ENCODE results near the gene RNF41. TPM values are rescaled to one million over a fixed set of nuclear protein-coding genes. Genes with fewer than 3 reads are reported as not detected.

RNF41 gene
- polyA plus RNA-seq, 1 experiment, result 338 TPM

- DNase-seq (ENCODE audit: low read depth), result no peak
- H3K4me3 ChIP-seq (ENCODE audit: low read depth, low read length), result no peak overlapping the region
- no peaks in the 10 kb centered on the region for H3K27me3 ChIP-seq (ENCODE audit: control insufficient read depth, insufficient read depth, low read length)
- POLR2A ChIA-PET, result no interaction called here
- CTCF ChIA-PET, result interaction anchor here (1.0 to 5.4 kb wide), 9 partner anchors 8 to 93 kb away, joined by 3 to 35 read pairs (median 6); partner anchors contain the start of genes ANKRD52, RNF41 and SMARCC2
- TF ChIP-seq, protein P1, sequence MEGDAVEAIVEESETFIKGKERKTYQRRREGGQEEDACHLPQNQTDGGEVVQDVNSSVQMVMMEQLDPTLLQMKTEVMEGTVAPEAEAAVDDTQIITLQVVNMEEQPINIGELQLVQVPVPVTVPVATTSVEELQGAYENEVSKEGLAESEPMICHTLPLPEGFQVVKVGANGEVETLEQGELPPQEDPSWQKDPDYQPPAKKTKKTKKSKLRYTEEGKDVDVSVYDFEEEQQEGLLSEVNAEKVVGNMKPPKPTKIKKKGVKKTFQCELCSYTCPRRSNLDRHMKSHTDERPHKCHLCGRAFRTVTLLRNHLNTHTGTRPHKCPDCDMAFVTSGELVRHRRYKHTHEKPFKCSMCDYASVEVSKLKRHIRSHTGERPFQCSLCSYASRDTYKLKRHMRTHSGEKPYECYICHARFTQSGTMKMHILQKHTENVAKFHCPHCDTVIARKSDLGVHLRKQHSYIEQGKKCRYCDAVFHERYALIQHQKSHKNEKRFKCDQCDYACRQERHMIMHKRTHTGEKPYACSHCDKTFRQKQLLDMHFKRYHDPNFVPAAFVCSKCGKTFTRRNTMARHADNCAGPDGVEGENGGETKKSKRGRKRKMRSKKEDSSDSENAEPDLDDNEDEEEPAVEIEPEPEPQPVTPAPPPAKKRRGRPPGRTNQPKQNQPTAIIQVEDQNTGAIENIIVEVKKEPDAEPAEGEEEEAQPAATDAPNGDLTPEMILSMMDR (IDR thresholded peaks at IDR 0.05; ENCODE audit: insufficient read depth, low read depth, low read length), result no peak
- H3K36me3 ChIP-seq (ENCODE audit: control insufficient read depth, insufficient read depth, low read length), result peaks cover 48% of the 10 kb centered on the region
These were observed 13.7 kb downstream of the RNF41 start for GRCh38 chr12:56208006-56208405.

DNA sequence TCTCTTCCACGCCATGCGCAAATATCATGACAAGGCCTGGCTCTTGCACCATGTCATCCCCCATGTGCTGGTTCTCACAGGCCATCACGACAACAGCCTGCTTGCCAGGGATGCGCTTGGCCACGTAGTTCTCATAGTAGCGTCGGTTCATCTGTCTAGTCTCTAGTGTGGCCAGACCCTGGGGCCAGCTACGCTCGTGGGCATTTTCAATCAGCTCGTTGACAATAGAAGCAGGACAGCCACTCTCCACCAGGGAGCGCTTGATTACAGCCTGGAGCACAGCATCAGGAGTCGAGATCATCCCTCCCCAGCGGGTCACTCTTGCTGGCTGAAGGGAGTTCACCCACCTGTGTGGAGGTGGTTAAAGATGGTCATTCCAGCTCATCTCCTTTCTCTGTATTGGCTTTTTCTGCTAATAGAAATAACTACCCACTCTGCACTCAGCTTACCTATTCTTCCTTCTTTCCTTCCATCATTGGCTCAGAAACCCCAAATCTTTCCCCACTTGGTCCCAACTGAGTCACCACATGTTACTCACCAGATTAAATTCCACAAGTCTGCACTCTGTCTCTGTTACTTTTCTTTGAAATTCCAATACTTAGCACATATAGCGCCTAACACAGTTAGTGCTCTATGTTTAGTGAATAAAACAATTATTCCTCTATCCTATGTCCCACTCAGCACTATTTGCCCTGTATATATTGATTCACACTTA is 15.1 kb downstream of the RNF41 start:
- Histone ChIP-seq H3K36me3 (ENCODE audit: control insufficient read depth, insufficient read depth, low read length) (peaks cover 39% of the 10 kb centered on the region), H3K27me3 (ENCODE audit: control insufficient read depth, insufficient read depth, low read length) (no peaks in the 10 kb centered on the region), H3K4me3 (ENCODE audit: low read depth, low read length) (no peak overlapping the region)
- POLR2A ChIA-PET, result no interaction called here
- no peak for DNase-seq (ENCODE audit: low read depth)
- TF ChIP-seq, protein P1 (IDR thresholded peaks at IDR 0.05; ENCODE audit: insufficient read depth, low read depth, low read length), result peak; percentile 64
- CTCF ChIA-PET, result interaction anchor here (0.6 to 5.4 kb wide), 10 partner anchors 8 to 258 kb away, joined by 4 to 35 read pairs (median 8); partner anchors contain the start of genes ANKRD52, RNF41, SMARCC2 and ZC3H10

DNA sequence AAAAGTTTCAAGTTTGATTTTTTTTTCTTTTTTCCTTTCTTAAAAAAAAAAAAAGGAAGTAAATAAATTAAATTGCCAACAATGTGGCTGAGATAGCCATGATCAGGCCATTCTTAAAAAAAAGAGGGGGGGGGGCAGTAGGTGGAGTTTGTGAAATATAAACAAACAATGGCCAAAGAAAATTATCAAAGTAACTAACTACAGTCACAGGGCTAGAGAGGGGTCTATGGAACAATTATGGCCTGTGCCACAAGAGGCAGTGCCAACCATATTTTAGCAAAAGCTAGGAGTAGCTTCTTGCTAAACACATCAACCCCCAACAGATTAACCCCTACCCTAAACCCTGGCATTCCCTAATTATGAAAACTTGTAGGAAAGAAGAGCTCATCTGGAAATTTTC is 16.3 kb downstream of the RNF41 start:
- no peak for DNase-seq (ENCODE audit: low read depth)
- peaks cover 35% of the 10 kb centered on the region for H3K36me3 ChIP-seq (ENCODE audit: control insufficient read depth, insufficient read depth, low read length)
- POLR2A ChIA-PET, result interaction anchor here (0.6 kb wide), 1 partner anchor 8 kb away, joined by 5 read pairs; no protein-coding TSS in a partner anchor
- no peaks in the 10 kb centered on the region for H3K27me3 ChIP-seq (ENCODE audit: control insufficient read depth, insufficient read depth, low read length)
- CTCF ChIA-PET, result interaction anchor here (0.5 to 5.4 kb wide), 6 partner anchors 7 to 63 kb away, joined by 3 to 26 read pairs (median 12); partner anchors contain the start of genes RNF41 and SMARCC2
- no peak overlapping the region for H3K4me3 ChIP-seq (ENCODE audit: low read depth, low read length)
- TF ChIP-seq, protein P1 (IDR thresholded peaks at IDR 0.05; ENCODE audit: insufficient read depth, low read depth, low read length), result no peak

DNA sequence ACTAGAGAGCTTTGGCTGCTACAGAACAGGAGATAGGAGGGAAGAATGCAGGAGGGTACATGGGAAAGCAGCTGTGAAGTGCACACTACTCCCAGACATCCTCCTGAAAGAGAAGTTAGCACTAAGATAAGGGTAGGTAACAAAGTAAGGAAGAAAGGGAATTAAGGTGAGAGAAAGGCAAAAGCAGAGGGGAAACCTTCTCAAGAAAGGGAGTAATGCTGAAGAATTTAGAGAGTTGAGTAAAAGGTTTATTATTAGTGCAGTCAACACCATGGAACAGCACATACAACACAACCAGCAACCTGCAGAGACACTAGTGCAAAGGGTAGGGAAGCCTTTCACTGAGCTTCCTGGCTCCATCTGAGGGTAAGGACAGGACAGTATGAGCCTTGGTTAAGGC is 17.4 kb downstream of the RNF41 start:
- H3K36me3 ChIP-seq (ENCODE audit: control insufficient read depth, insufficient read depth, low read length), result peaks cover 28% of the 10 kb centered on the region
- ChIA-PET CTCF (interaction anchor here (1.3 to 5.4 kb wide), 3 partner anchors 15 to 18 kb away, joined by 5 to 20 read pairs (median 14); partner anchors contain the start of genes RNF41 and SMARCC2), POLR2A (no interaction called here)
- TF ChIP-seq, protein P1 (IDR thresholded peaks at IDR 0.05; ENCODE audit: insufficient read depth, low read depth, low read length), result no peak
- no peak for DNase-seq (ENCODE audit: low read depth)
- H3K4me3 ChIP-seq (ENCODE audit: low read depth, low read length), result no peak overlapping the region
- H3K27me3 ChIP-seq (ENCODE audit: control insufficient read depth, insufficient read depth, low read length), result no peaks in the 10 kb centered on the region

GRCh38 chr12:56202838-56203237 is 18.9 kb downstream of the RNF41 start:
- ChIA-PET POLR2A (no interaction called here), CTCF (interaction anchor here (1.5 to 3.7 kb wide), 3 partner anchors 8 to 84 kb away, joined by 3 to 14 read pairs (median 5); partner anchors contain the start of gene RNF41)
- TF ChIP-seq, protein P1 (IDR thresholded peaks at IDR 0.05; ENCODE audit: insufficient read depth, low read depth, low read length), result no peak

More at GRCh38 chr12:56202838-56203237, 18.9 kb downstream of the RNF41 start:
- no peak for DNase-seq (ENCODE audit: low read depth)
- Histone ChIP-seq H3K36me3 (ENCODE audit: control insufficient read depth, insufficient read depth, low read length) (peaks cover 23% of the 10 kb centered on the region), H3K4me3 (ENCODE audit: low read depth, low read length) (no peak overlapping the region), H3K27me3 (ENCODE audit: control insufficient read depth, insufficient read depth, low read length) (no peaks in the 10 kb centered on the region)
